Liver (tissue), 9 donors: ENCODE data around the gene ST3GAL3. TPM values are rescaled to one million over a fixed set of nuclear protein-coding genes. Genes with fewer than 3 reads are reported as not detected.

Experiments
- DNase-seq: peaks from one replicate; pipeline ENCODE4 v3.0.0-alpha.2; 2017; ENCODE audit warnings: low spot score
- H3K27ac ChIP-seq, 2 donors: one replicate each; pipeline ENCODE4 v1.7.0; 2013; ENCODE audit warnings: inconsistent platforms in 2 of 2, low read length in 2 of 2, control low read depth in 1 of 2, low read depth in 1 of 2, mild to moderate bottlenecking in 1 of 2
- H3K27me3 ChIP-seq, 4 donors: one replicate each; pipeline versions ENCODE4 v1.6.1 to v1.7.0; 2013; ENCODE audit warnings: low read length in 3 of 4, inconsistent platforms in 1 of 4, mild to moderate bottlenecking in 1 of 4, moderate library complexity in 1 of 4; ENCODE audit not compliant: control insufficient read depth in 4 of 4, insufficient read depth in 4 of 4
- H3K36me3 ChIP-seq, 4 donors: one replicate each; pipeline versions ENCODE4 v1.6.1 to v1.7.0; 2013; ENCODE audit warnings: low read length in 3 of 4, mild to moderate bottlenecking in 3 of 4, low read depth in 1 of 4, moderate library complexity in 1 of 4; ENCODE audit not compliant: control insufficient read depth in 4 of 4, insufficient read depth in 3 of 4
- H3K4me1 ChIP-seq, 4 donors: one replicate each; pipeline versions ENCODE4 v1.6.1 to v1.7.0; 2013; ENCODE audit warnings: low read length in 3 of 4, mild to moderate bottlenecking in 3 of 4, moderate library complexity in 1 of 4; ENCODE audit not compliant: control insufficient read depth in 4 of 4, insufficient read depth in 4 of 4
- H3K4me3 ChIP-seq, 3 donors: one replicate each; pipeline versions ENCODE4 v1.6.1 to v1.7.0; 2013; ENCODE audit warnings: low read length in 3 of 3, control low read depth in 1 of 3, low read depth in 1 of 3, mild to moderate bottlenecking in 1 of 3
- H3K9ac ChIP-seq, 2 donors: one replicate each; pipeline ENCODE4 v1.7.0; 2013; ENCODE audit warnings: low read length in 2 of 2, mild to moderate bottlenecking in 2 of 2, moderate library complexity in 2 of 2, control low read depth in 1 of 2, low read depth in 1 of 2
- H3K9me3 ChIP-seq, 4 donors: one replicate each; pipeline versions ENCODE4 v1.6.1 to v1.7.0; 2013; ENCODE audit warnings: low read length in 3 of 4; ENCODE audit not compliant: control insufficient read depth in 4 of 4
- EGR1 ChIP-seq, 2 donors: IDR thresholded peaks; 2 replicates each; pipeline ENCODE4 v1.6.1; 2016 to 2018; ENCODE audit warnings: antibody characterized with exemption in 2 of 2, low read depth in 2 of 2
- FOXA1 ChIP-seq: IDR thresholded peaks from 2 replicates; pipeline ENCODE4 v1.6.1; 2016; ENCODE audit warnings: antibody characterized with exemption
- FOXA2 ChIP-seq: IDR thresholded peaks from 2 replicates; pipeline ENCODE4 v1.6.1; 2016; ENCODE audit warnings: antibody characterized with exemption
- GABPA ChIP-seq, 2 donors: IDR thresholded peaks in 1 of 2; conservative IDR thresholded peaks in 1 of 2; 2 replicates each; pipeline ENCODE4 v1.6.1; 2016; ENCODE audit warnings: antibody characterized with exemption in 2 of 2, mild to moderate bottlenecking in 1 of 2, moderate library complexity in 1 of 2
- HNF4A ChIP-seq, 2 donors: conservative IDR thresholded peaks; 2 replicates each; pipeline ENCODE4 v1.6.1; 2016; ENCODE audit warnings: antibody characterized with exemption in 2 of 2, mild to moderate bottlenecking in 2 of 2
- JUND ChIP-seq, 2 donors: IDR thresholded peaks; 2 replicates each; pipeline ENCODE4 v1.6.1; 2016; ENCODE audit warnings: antibody characterized with exemption in 2 of 2
- NR2F2 ChIP-seq: IDR thresholded peaks from 2 replicates; pipeline ENCODE4 v1.6.1; 2016; ENCODE audit warnings: antibody characterized with exemption
- RAD21 ChIP-seq, 2 donors: IDR thresholded peaks; 2 replicates each; pipeline ENCODE4 v1.6.1; 2016; ENCODE audit warnings: antibody characterized with exemption in 2 of 2, mild to moderate bottlenecking in 2 of 2
- RXRA ChIP-seq, 2 donors: IDR thresholded peaks; 2 replicates each; pipeline ENCODE4 v1.6.1; 2017 to 2018; ENCODE audit warnings: antibody characterized with exemption in 2 of 2, mild to moderate bottlenecking in 1 of 2
- SP1 ChIP-seq: IDR thresholded peaks from 2 replicates; pipeline ENCODE4 v1.6.1; 2018; ENCODE audit warnings: antibody characterized with exemption, mild to moderate bottlenecking
- TAF1 ChIP-seq: conservative IDR thresholded peaks from 2 replicates; pipeline ENCODE4 v1.6.1; 2016; ENCODE audit warnings: antibody characterized with exemption, mild to moderate bottlenecking
- YY1 ChIP-seq: IDR thresholded peaks from 2 replicates; pipeline ENCODE4 v1.6.1; 2016; ENCODE audit warnings: antibody characterized with exemption, mild to moderate bottlenecking
- WGBS: extraction: QIAGEN DNeasy Blood & Tissue Kit; methylation state at CpG from one replicate; pipeline ENCODE4 v1.1.7; 2013; 5-methylcytosine and 5-hydroxymethylcytosine counted together
- polyA plus RNA-seq, 2 donors: library from polyadenylated mRNA; stranded (reverse) in 1 of 2; unstranded in 1 of 2; fragments of 200-250 nt in 1 of 2; fragments of >200 nt in 1 of 2; fragmentation: Nextera tagmentation in 1 of 2; extraction: Ambion mirVana in 1 of 2; gene quantifications; one replicate each; pipeline versions ENCODE4 v1.2.1 to v1.2.3, GENCODE V29; 2013 to 2015
- total RNA-seq, 2 donors: library from RNA; depleted of rRNA; stranded (reverse); fragments of >200 nt; gene quantifications; one replicate each; pipeline ENCODE4 v1.2.3, GENCODE V29; 2014
- TF ChIP-seq, protein P1 (sequence below): IDR thresholded peaks from 2 replicates; pipeline ENCODE4 v1.6.1; 2016; ENCODE audit warnings: antibody characterized with exemption
- TF ChIP-seq, protein P2 (sequence below): IDR thresholded peaks from 2 replicates; pipeline ENCODE4 v1.6.1; 2016; ENCODE audit warnings: antibody characterized with exemption
- TF ChIP-seq, protein P3 (sequence below): IDR thresholded peaks from 2 replicates; pipeline ENCODE4 v1.6.1; 2016; ENCODE audit warnings: antibody characterized with exemption, mild to moderate bottlenecking
- TF ChIP-seq, protein P4 (sequence below): fragments of 150-350 bp; IDR thresholded peaks from 2 replicates; pipeline ENCODE4 v1.5.1; 2017; ENCODE audit warnings: improper control_type of control experiment, low read depth, low read length; ENCODE audit not compliant: missing input control
- TF ChIP-seq, protein P5 (sequence below): IDR thresholded peaks from 2 replicates; pipeline ENCODE4 v1.6.1; 2016; ENCODE audit warnings: antibody characterized with exemption
- donor health status: healthy.
- donor health status: healthy.
- donor health status: healthy.
- donor health status: healthy.
- donor health status: healthy.

The ST3GAL3 gene
- total and polyA plus RNA-seq, 4 donors: 4.9 to 11.4 (median 8.1) TPM

DNA sequence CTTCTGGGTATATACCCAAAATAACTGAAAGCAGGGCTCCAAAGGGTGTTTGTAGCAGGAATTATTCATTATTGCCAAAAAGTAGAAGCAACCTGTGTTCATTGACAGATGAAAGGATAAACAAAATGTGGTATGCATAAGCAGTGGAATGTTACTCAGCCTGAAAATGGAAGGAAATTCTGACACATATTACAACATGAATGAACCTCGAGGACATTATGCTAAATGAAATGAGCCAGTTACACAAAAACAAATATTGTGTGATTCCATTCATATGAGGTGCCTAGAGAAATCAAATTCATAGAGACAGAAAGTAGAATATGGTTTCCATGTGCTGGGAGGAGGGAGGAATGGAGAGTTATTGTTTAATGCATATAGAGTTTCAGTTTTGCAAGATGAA, 140.0 kb downstream of the ST3GAL3 start:
- H3K27ac ChIP-seq: no peak overlapping the region
- WGBS: 77% methylated on average over 1 of the region's 1 CpG
- no peak overlapping the region for H3K4me3 ChIP-seq
- DNase-seq: no peak
- no peaks in the 10 kb centered on the region for H3K4me1 ChIP-seq
- H3K36me3 ChIP-seq: peaks cover 0 to 7% (median 4%) of the 10 kb centered on the region in 4 donors
- no peak overlapping the region for H3K9ac ChIP-seq
- H3K27me3 ChIP-seq: no peaks in the 10 kb centered on the region
- TF ChIP-seq RXRA (IDR thresholded peaks at IDR 0.05): no peak
- TF ChIP-seq, protein P1, sequence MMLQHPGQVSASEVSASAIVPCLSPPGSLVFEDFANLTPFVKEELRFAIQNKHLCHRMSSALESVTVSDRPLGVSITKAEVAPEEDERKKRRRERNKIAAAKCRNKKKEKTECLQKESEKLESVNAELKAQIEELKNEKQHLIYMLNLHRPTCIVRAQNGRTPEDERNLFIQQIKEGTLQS: no peak
- no peak for TF ChIP-seq EGR1 (IDR thresholded peaks at IDR 0.05; ENCODE audit: low read depth in 2 of 2)
- no peak for TF ChIP-seq YY1
- no peak for TF ChIP-seq FOXA2
- TF ChIP-seq, protein P2, sequence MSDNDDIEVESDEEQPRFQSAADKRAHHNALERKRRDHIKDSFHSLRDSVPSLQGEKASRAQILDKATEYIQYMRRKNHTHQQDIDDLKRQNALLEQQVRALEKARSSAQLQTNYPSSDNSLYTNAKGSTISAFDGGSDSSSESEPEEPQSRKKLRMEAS: no peak
- TF ChIP-seq, protein P3, sequence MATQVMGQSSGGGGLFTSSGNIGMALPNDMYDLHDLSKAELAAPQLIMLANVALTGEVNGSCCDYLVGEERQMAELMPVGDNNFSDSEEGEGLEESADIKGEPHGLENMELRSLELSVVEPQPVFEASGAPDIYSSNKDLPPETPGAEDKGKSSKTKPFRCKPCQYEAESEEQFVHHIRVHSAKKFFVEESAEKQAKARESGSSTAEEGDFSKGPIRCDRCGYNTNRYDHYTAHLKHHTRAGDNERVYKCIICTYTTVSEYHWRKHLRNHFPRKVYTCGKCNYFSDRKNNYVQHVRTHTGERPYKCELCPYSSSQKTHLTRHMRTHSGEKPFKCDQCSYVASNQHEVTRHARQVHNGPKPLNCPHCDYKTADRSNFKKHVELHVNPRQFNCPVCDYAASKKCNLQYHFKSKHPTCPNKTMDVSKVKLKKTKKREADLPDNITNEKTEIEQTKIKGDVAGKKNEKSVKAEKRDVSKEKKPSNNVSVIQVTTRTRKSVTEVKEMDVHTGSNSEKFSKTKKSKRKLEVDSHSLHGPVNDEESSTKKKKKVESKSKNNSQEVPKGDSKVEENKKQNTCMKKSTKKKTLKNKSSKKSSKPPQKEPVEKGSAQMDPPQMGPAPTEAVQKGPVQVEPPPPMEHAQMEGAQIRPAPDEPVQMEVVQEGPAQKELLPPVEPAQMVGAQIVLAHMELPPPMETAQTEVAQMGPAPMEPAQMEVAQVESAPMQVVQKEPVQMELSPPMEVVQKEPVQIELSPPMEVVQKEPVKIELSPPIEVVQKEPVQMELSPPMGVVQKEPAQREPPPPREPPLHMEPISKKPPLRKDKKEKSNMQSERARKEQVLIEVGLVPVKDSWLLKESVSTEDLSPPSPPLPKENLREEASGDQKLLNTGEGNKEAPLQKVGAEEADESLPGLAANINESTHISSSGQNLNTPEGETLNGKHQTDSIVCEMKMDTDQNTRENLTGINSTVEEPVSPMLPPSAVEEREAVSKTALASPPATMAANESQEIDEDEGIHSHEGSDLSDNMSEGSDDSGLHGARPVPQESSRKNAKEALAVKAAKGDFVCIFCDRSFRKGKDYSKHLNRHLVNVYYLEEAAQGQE: no peak
- TF ChIP-seq HNF4A (conservative IDR thresholded peaks at IDR 0.05): no peak
- H3K9me3 ChIP-seq: no peaks in the 10 kb centered on the region

DNA sequence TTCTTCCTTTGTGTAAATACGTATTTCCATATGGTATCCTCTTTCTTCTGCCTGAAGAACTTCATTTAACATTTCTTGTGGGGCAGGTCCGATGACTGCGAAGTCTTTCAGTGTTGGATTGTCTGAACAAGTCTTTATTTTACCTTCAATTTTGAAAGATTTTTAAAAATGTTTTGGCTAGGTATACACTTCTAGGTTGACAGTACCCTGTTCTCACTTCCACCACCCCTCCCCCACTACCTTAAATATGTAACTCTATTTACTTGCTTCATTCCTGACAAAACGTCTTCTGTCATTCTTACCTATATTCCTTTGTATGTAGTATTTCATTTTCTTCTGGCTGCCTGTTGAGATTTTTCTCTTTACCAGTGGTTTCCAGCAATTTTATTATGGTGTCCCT, 140.5 kb downstream of the ST3GAL3 start:
- no peaks in the 10 kb centered on the region for H3K9me3 ChIP-seq
- no peak overlapping the region for H3K4me3 ChIP-seq
- H3K9ac ChIP-seq: no peak overlapping the region
- no peak for DNase-seq
- TF ChIP-seq, protein P4, sequence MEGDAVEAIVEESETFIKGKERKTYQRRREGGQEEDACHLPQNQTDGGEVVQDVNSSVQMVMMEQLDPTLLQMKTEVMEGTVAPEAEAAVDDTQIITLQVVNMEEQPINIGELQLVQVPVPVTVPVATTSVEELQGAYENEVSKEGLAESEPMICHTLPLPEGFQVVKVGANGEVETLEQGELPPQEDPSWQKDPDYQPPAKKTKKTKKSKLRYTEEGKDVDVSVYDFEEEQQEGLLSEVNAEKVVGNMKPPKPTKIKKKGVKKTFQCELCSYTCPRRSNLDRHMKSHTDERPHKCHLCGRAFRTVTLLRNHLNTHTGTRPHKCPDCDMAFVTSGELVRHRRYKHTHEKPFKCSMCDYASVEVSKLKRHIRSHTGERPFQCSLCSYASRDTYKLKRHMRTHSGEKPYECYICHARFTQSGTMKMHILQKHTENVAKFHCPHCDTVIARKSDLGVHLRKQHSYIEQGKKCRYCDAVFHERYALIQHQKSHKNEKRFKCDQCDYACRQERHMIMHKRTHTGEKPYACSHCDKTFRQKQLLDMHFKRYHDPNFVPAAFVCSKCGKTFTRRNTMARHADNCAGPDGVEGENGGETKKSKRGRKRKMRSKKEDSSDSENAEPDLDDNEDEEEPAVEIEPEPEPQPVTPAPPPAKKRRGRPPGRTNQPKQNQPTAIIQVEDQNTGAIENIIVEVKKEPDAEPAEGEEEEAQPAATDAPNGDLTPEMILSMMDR: no peak
- TF ChIP-seq JUND (IDR thresholded peaks at IDR 0.05) (no peak), HNF4A (conservative IDR thresholded peaks at IDR 0.05) (no peak), EGR1 (IDR thresholded peaks at IDR 0.05; ENCODE audit: low read depth in 2 of 2) (no peak), FOXA1 (no peak), YY1 (no peak), RAD21 (IDR thresholded peaks at IDR 0.05) (no peak), FOXA2 (no peak), RXRA (IDR thresholded peaks at IDR 0.05) (no peak), TAF1 (no peak), SP1 (no peak), GABPA (IDR thresholded peaks at IDR 0.05 in 1 of 2, conservative IDR thresholded peaks at IDR 0.05 in 1 of 2) (no peak), NR2F2 (no peak)
- TF ChIP-seq, protein P5, sequence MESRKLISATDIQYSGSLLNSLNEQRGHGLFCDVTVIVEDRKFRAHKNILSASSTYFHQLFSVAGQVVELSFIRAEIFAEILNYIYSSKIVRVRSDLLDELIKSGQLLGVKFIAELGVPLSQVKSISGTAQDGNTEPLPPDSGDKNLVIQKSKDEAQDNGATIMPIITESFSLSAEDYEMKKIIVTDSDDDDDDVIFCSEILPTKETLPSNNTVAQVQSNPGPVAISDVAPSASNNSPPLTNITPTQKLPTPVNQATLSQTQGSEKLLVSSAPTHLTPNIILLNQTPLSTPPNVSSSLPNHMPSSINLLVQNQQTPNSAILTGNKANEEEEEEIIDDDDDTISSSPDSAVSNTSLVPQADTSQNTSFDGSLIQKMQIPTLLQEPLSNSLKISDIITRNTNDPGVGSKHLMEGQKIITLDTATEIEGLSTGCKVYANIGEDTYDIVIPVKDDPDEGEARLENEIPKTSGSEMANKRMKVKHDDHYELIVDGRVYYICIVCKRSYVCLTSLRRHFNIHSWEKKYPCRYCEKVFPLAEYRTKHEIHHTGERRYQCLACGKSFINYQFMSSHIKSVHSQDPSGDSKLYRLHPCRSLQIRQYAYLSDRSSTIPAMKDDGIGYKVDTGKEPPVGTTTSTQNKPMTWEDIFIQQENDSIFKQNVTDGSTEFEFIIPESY: no peak
- TF ChIP-seq, protein P1: no peak
- TF ChIP-seq, protein P3: no peak
- TF ChIP-seq, protein P2: no peak
- H3K27ac ChIP-seq: no peak overlapping the region
- WGBS: 94% methylated on average over 4 of the region's 4 CpGs
- peaks cover 0 to 4% (median 2%) of the 10 kb centered on the region in 4 donors for H3K36me3 ChIP-seq
- no peaks in the 10 kb centered on the region for H3K4me1 ChIP-seq
- no peaks in the 10 kb centered on the region for H3K27me3 ChIP-seq
